ENCODE data around the gene RLN2.
"Not testable (repeated sequence)": the region's sequence is repeated elsewhere in the genome, so short reads cannot be mapped to it uniquely, and the experiment has no call there.

GRCh38 chr9:5303840-5304795 is at the start of gene RLN2:
- not testable (repeated sequence) for TF ChIP-seq CTCF, POLR2A (IDR thresholded peaks at IDR 0.05)

Data from right lobe of liver (tissue), 4 donors.